Heart left ventricle (tissue), 16 donors: Measurements from ENCODE around the gene CLCA4. TPM values are rescaled to one million over a fixed set of nuclear protein-coding genes. Genes with fewer than 3 reads are reported as not detected.

ENCODE experiments used
- ATAC-seq, 4 donors: fragments of 200-7000 bp; cut with Tn5 transposase; one replicate each; pipeline ENCODE4 v1.9.1; 2020 to 2022; ENCODE audit warnings: moderate library complexity in 4 of 4, mild to moderate bottlenecking in 3 of 4, moderate number of reproducible peaks in 1 of 4
- DNase-seq, 5 donors: peaks; one replicate each; pipeline ENCODE4 v3.0.0-alpha.2; 2020
- H3K27ac ChIP-seq, 12 donors: fragments of 200-600 bp; sonication (generic) in 4 of 12; one replicate each; pipeline versions ENCODE4 v1.5.0 to v1.8.0; 2016 to 2022; ENCODE audit warnings: mild to moderate bottlenecking in 2 of 12
- H3K27me3 ChIP-seq, 9 donors: fragments of 200-600 bp; sonication (generic) in 2 of 9; one replicate each; pipeline versions ENCODE4 v1.5.1 to v1.8.0; 2016 to 2022; ENCODE audit warnings: mild to moderate bottlenecking in 3 of 9
- H3K36me3 ChIP-seq, 9 donors: fragments of 200-600 bp; sonication (generic) in 2 of 9; one replicate each; pipeline versions ENCODE4 v1.5.0 to v1.8.0; 2018 to 2022; ENCODE audit warnings: mild to moderate bottlenecking in 2 of 9
- H3K4me1 ChIP-seq, 12 donors: fragments of 200-600 bp; sonication (generic) in 4 of 12; one replicate each; pipeline versions ENCODE4 v1.5.0 to v1.8.0; 2016 to 2022; ENCODE audit warnings: mild to moderate bottlenecking in 3 of 12
- H3K4me3 ChIP-seq, 12 donors: fragments of 200-600 bp; sonication (generic) in 4 of 12; one replicate each; pipeline versions ENCODE4 v1.5.0 to v1.8.0; 2017 to 2022; ENCODE audit warnings: mild to moderate bottlenecking in 9 of 12, moderate library complexity in 4 of 12
- H3K9me3 ChIP-seq, 12 donors: fragments of 200-600 bp; sonication (generic) in 4 of 12; one replicate each; pipeline versions ENCODE4 v1.5.0 to v1.8.0; 2016 to 2022; ENCODE audit warnings: mild to moderate bottlenecking in 1 of 12
- POLR2A ChIP-seq, 2 donors: fragments of 450-650 bp; IDR thresholded peaks; one replicate each; pipeline ENCODE4 v1.6.1; 2017; ENCODE audit warnings: antibody characterized with exemption in 2 of 2, mild to moderate bottlenecking in 2 of 2, moderate library complexity in 2 of 2
- WGBS, 4 donors: extraction: QIAGEN DNeasy Blood & Tissue Kit in 2 of 4; methylation state at CpG; one replicate each; pipeline versions ENCODE4 v1.1.5 to v1.1.7; 2013 to 2018; 5-methylcytosine and 5-hydroxymethylcytosine counted together
- intact Hi-C, 10 donors: fragments of 100-400 bp; cut with DNase I; formaldehyde crosslinking; loops; one replicate each; pipeline versions ENCODE4 v1.11.1 to v1.14.2; 2022
- polyA plus RNA-seq, 2 donors: library from polyadenylated mRNA; stranded (reverse); fragments of 200-250 nt; gene quantifications; one replicate each; pipeline ENCODE4 v1.2.3, GENCODE V29; 2013
- total RNA-seq, 9 donors: library from RNA; depleted of rRNA in 2 of 9; stranded (reverse); fragments of >200 nt in 2 of 9; fragmentation: NEBNext Ultra II Directional in 3 of 9; extraction: Animal tissue kit (Norgen Biotek cat#: 25700) in 3 of 9; gene quantifications; one replicate each; pipeline versions ENCODE4 v1.1.0 to v1.2.4, GENCODE V29; 2016 to 2023
- TF ChIP-seq, protein P1 (sequence below), 12 donors: fragments of 200-600 bp; sonication (generic) in 4 of 12; IDR thresholded peaks; one replicate each; pipeline versions ENCODE4 v1.5.0 to v1.8.0; 2018 to 2022; ENCODE audit warnings: antibody characterized with exemption in 12 of 12, mild to moderate bottlenecking in 5 of 12
- donor health status: ischemic (EF 13 %, LVEDD 7.1; RV severe dilation, severe dysfunction).
- donor health status: healthy with polysubstance abuse.
- donor health status: DM: no; HTN: yes; CAD: no.
- donor health status: DM: no; HTN: no; CAD: no.
- donor health status: ischemic (EF 25% LVEDD 6.9; RV normal size, moderate dysfunction).
- donor health status: ischemic (EF 25% LVEDD 5.7; RV mildly dilated, moderate dysfunction).
- donor health status: healthy.
- donor health status: DM: yes; HTN: yes; CAD: no.
- donor health status: ischemic (EF 35%, LVEDD 5.7; RV mildly dilated, moderate dysfunction).
- donor health status: nonischemic (EF 11% LVEDD 7.7; RV severe dilation, severe dysfunction).
- donor health status: DM: yes; HTN: yes; CAD: no.
- donor health status: PGD.
- donor health status: ischemic (EF 29% LVEDD 5.4; RV normal size, mild dysfunction).
- donor health status: nonischemic (EF 23%, LVEDD 6.1; RV moderate dilation, normal function).

The CLCA4 gene
- total and polyA plus RNA-seq, 11 donors = 0.14 to 0.51 TPM; not detected in 9

DNA sequence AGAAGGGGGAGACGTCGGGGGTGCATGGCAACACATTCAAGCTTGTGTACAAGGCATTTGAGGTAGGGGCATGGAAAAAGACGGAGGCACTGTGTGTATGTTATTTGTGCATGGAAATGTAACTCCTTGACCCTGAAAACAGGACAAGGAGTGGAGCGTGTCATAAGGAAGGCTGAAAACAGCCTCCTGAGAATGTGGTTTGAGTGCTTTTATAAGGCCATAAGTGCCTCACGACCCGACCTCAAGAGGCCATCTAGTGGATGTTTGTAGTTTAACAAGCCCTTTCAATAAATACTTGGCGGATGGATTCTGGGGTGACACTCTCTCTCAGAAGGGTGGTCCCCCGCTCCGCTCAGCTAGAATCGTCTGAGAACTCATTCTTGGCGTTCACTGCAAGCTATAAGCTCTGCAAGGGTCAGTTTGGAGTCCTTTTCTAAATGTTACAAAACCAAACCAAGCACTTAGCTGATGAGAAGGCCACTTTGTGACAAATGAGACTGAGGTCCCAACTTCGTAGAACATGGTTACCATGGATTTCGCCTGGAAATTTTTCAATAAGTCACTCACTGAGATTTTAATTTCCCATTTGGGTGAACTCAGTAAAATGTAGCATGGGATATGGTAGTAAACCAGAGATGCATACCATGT lies 38.8 kb upstream of the CLCA4 start:
- Histone ChIP-seq H3K9me3 (no peaks in the 10 kb centered on the region), H3K4me3 (no peak overlapping the region), H3K36me3 (no peaks in the 10 kb centered on the region), H3K4me1 (peaks cover 0 to 24% (median 8%) of the 10 kb centered on the region in 12 donors), H3K27ac (no peak overlapping the region), H3K27me3 (no peaks in the 10 kb centered on the region)
- DNase-seq = peak in 1 of 5 donors; percentile 21
- intact Hi-C loops = loop anchor here (2.0 to 10.0 kb wide), 9 partner anchors 36 to 237 kb away; partner anchors contain the start of gene SH3GLB1 (in 4 of the 10)
- TF ChIP-seq, protein P1, sequence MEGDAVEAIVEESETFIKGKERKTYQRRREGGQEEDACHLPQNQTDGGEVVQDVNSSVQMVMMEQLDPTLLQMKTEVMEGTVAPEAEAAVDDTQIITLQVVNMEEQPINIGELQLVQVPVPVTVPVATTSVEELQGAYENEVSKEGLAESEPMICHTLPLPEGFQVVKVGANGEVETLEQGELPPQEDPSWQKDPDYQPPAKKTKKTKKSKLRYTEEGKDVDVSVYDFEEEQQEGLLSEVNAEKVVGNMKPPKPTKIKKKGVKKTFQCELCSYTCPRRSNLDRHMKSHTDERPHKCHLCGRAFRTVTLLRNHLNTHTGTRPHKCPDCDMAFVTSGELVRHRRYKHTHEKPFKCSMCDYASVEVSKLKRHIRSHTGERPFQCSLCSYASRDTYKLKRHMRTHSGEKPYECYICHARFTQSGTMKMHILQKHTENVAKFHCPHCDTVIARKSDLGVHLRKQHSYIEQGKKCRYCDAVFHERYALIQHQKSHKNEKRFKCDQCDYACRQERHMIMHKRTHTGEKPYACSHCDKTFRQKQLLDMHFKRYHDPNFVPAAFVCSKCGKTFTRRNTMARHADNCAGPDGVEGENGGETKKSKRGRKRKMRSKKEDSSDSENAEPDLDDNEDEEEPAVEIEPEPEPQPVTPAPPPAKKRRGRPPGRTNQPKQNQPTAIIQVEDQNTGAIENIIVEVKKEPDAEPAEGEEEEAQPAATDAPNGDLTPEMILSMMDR (IDR thresholded peaks at IDR 0.05) = peak; percentile 29 to 66 (median 52)
- TF ChIP-seq POLR2A (IDR thresholded peaks at IDR 0.05) = no peak
- ATAC-seq = no peak
- WGBS, 4 donors = 48 to 56% (median 52%) methylated on average over 13 of the region's 13 CpGs

DNA sequence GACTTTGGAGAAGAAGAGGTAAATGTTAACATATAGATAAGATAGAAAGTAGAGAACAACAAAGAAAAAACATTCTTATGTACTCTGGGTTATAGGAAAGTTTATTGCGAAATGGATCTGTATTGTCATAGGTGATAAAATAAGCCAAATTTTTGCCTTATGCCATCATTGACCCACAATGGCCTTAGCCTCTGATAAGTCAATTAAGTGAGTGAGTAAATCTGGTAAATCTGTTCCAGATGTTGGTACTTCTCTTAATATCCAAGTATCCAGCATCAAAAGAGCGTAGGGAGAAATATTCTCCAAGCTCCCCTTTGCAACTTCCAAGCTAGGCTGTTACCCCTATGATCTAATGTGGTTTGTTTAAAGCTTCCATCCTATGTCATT lies 38.3 kb upstream of the CLCA4 start:
- DNase-seq = no peak
- no peaks in the 10 kb centered on the region for H3K36me3 ChIP-seq
- peaks cover 0 to 19% (median 6%) of the 10 kb centered on the region in 12 donors for H3K4me1 ChIP-seq
- H3K4me3 ChIP-seq = no peak overlapping the region
- no peak for TF ChIP-seq POLR2A (IDR thresholded peaks at IDR 0.05)
- TF ChIP-seq, protein P1 (IDR thresholded peaks at IDR 0.05) = no peak
- 70 to 92% (median 77%) methylated on average over 2 of the region's 2 CpGs for WGBS, 4 donors
- H3K27ac ChIP-seq = no peak overlapping the region
- no peak for ATAC-seq
- H3K9me3 ChIP-seq = no peaks in the 10 kb centered on the region
- intact Hi-C loops = loop anchor here (5.0 to 10.0 kb wide), 8 partner anchors 36 to 236 kb away; partner anchors contain the start of gene SH3GLB1 (in 4 of the 10)
- no peaks in the 10 kb centered on the region for H3K27me3 ChIP-seq

DNA sequence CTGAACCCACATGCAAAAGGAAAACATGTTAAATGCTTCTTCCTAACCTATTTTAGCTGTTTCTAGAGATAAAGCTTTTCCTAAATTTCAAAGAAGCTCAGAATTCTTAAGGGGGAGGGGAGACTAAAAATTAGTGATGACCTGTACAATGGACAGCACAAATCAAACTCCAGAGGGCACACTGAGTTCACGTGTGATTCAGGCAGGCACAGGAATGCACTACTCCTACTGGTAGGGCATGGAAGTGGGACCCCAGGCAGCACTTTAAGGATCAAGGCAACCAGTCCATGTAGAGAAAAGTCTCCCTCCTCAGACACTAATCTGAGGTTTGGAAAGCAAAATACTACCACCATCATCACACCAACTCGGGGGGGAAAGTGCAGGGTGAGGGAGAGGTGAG lies 31.3 kb upstream of the CLCA4 start:
- H3K4me3 ChIP-seq = no peak overlapping the region
- no peaks in the 10 kb centered on the region for H3K4me1 ChIP-seq
- no peak overlapping the region for H3K27ac ChIP-seq
- intact Hi-C loops = no loop called here
- TF ChIP-seq POLR2A (IDR thresholded peaks at IDR 0.05) = no peak
- TF ChIP-seq, protein P1 (IDR thresholded peaks at IDR 0.05) = peak in 7 of 12 donors; percentile 8 to 35 (median 24)
- H3K9me3 ChIP-seq = no peaks in the 10 kb centered on the region
- DNase-seq = no peak
- WGBS, 4 donors = 46 to 61% (median 57%) methylated on average over 2 of the region's 2 CpGs
- peak in 2 of 4 donors; percentile 45 to 50 for ATAC-seq
- H3K27me3 ChIP-seq = no peaks in the 10 kb centered on the region
- no peaks in the 10 kb centered on the region for H3K36me3 ChIP-seq

DNA sequence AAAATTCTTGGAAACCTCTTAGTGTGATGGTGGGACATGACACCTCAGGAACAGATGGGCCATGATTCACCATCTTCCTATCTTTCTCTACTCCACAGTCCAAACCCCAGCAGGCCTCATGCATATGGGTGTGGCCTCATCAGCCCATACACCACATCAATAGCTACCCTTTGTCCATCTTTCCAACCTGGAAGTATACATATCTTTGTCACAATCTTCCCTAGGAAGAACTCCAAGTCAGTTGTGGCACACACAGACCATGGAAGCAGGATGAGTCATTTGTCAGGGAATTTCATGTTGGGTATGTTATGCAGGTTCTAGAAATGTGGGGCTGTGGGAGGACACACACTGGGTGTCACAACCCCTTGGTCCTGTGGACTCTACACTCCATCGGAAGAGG lies 30.5 kb upstream of the CLCA4 start:
- no peak for ATAC-seq

More for the DNA sequence above, 30.5 kb upstream of the CLCA4 start:
- no peak for TF ChIP-seq POLR2A (IDR thresholded peaks at IDR 0.05)
- TF ChIP-seq, protein P1 (IDR thresholded peaks at IDR 0.05) = no peak
- WGBS, 4 donors = 91 to 98% (median 94%) methylated on average over 1 of the region's 1 CpG
- Histone ChIP-seq H3K4me3 (no peak overlapping the region), H3K4me1 (no peaks in the 10 kb centered on the region), H3K9me3 (no peaks in the 10 kb centered on the region), H3K27me3 (no peaks in the 10 kb centered on the region), H3K27ac (no peak overlapping the region), H3K36me3 (no peaks in the 10 kb centered on the region)
- intact Hi-C loops = no loop called here
- no peak for DNase-seq
